KMS-11 (cell line): ENCODE data around the gene NTM.

Experiments used
- H2AFZ ChIP-seq: fragments of 200-600 bp; sonication (generic); 2 replicates; pipeline ENCODE4 v1.6.1; 2016; ENCODE audit warnings: antibody characterized with exemption, mixed run types, low read depth
- H3K27ac ChIP-seq: fragments of 200-600 bp; sonication (generic); 2 replicates; pipeline ENCODE4 v1.6.1; 2016; ENCODE audit warnings: mild to moderate bottlenecking, mixed run types
- H3K27me3 ChIP-seq: fragments of 200-600 bp; sonication (generic); 2 replicates; pipeline ENCODE4 v1.6.1; 2017; ENCODE audit warnings: mild to moderate bottlenecking, low read depth, mixed run types, moderate library complexity; ENCODE audit not compliant: insufficient read depth
- H3K36me3 ChIP-seq: fragments of 200-600 bp; sonication (generic); 2 replicates; pipeline ENCODE4 v1.6.1; 2017; ENCODE audit warnings: mild to moderate bottlenecking, mixed run types; ENCODE audit not compliant: insufficient read depth
- H3K4me1 ChIP-seq: fragments of 200-600 bp; sonication (generic); 2 replicates; pipeline ENCODE4 v1.6.1; 2016; ENCODE audit warnings: mild to moderate bottlenecking, low read depth, mixed run types; ENCODE audit not compliant: poor library complexity, severe bottlenecking
- H3K4me2 ChIP-seq: fragments of 200-600 bp; sonication (generic); 2 replicates; pipeline ENCODE4 v1.7.0; 2016; ENCODE audit warnings: mild to moderate bottlenecking, mixed run types
- H3K4me3 ChIP-seq: fragments of 200-600 bp; sonication (generic); IDR thresholded peaks from 2 replicates; pipeline ENCODE4 v1.6.1; 2017; ENCODE audit warnings: low read depth, low read length, mixed read lengths; ENCODE audit not compliant: insufficient read depth
- H3K79me2 ChIP-seq: fragments of 200-600 bp; sonication (generic); 2 replicates; pipeline ENCODE4 v1.6.1; 2016; ENCODE audit warnings: low read depth, mixed run types; ENCODE audit not compliant: insufficient read depth
- H3K9ac ChIP-seq: fragments of 200-600 bp; sonication (generic); 2 replicates; pipeline ENCODE4 v1.6.1; 2016; ENCODE audit warnings: mild to moderate bottlenecking, mixed run types
- H4K20me1 ChIP-seq: fragments of 200-600 bp; sonication (generic); 2 replicates; pipeline ENCODE4 v1.6.1; 2016; ENCODE audit warnings: mild to moderate bottlenecking, mixed run types; ENCODE audit not compliant: insufficient read depth
- TF ChIP-seq, protein P1 (sequence below): fragments of 200-600 bp; sonication (generic); conservative IDR thresholded peaks from 2 replicates; pipeline ENCODE4 v1.6.1; 2017; ENCODE audit warnings: low read depth, mild to moderate bottlenecking, antibody characterized with exemption, low read length, moderate library complexity, mixed read lengths

The NTM gene

DNA sequence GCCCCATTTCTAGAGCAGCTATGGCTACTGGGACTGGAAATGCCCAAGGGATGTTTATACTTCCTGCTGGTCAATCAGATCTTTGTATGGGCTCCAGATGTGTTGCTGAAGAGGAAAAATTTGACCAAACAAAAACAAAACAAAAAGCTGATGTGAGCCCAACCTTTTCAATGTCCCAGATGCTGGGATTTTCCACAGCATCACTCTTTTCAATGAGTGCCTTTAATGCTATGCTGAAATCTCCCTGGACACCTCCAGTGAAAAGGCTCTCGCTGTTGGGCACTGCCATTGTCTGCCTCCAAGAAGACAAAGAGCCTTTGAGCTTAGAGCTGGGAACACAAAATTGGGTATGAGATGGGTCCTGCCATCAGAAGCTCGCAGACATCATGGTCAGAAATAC is 671.9 kb downstream of the NTM start:
- H3K9ac ChIP-seq: no peak overlapping the region
- no peaks in the 10 kb centered on the region for H4K20me1 ChIP-seq
- H3K27ac ChIP-seq: no peak overlapping the region
- no peak overlapping the region for H2AFZ ChIP-seq
- H3K4me2 ChIP-seq: no peak overlapping the region
- TF ChIP-seq, protein P1, sequence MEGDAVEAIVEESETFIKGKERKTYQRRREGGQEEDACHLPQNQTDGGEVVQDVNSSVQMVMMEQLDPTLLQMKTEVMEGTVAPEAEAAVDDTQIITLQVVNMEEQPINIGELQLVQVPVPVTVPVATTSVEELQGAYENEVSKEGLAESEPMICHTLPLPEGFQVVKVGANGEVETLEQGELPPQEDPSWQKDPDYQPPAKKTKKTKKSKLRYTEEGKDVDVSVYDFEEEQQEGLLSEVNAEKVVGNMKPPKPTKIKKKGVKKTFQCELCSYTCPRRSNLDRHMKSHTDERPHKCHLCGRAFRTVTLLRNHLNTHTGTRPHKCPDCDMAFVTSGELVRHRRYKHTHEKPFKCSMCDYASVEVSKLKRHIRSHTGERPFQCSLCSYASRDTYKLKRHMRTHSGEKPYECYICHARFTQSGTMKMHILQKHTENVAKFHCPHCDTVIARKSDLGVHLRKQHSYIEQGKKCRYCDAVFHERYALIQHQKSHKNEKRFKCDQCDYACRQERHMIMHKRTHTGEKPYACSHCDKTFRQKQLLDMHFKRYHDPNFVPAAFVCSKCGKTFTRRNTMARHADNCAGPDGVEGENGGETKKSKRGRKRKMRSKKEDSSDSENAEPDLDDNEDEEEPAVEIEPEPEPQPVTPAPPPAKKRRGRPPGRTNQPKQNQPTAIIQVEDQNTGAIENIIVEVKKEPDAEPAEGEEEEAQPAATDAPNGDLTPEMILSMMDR: no peak
- no peaks in the 10 kb centered on the region for H3K79me2 ChIP-seq
- H3K36me3 ChIP-seq: no peaks in the 10 kb centered on the region
- no peaks in the 10 kb centered on the region for H3K4me1 ChIP-seq
- no peaks in the 10 kb centered on the region for H3K27me3 ChIP-seq
- no peak overlapping the region for H3K4me3 ChIP-seq

DNA sequence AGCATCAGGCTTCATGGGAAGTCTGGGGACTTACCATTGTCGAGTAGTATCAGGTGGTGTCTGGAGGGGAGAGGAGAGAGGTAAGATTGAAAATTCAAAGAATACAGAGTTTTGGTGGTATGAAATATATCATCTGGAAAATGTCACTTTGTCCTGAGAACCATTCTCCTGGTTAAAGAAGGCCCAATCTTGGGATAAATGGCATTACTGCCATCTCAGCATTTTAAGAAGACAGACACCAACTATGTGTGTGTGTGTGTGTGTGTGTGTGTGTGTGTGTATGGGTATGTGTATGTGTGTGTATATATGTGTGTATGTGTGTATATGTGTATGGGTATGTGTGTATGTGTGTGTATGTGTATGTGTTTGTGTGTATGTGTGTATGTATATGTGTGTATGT is 673.3 kb downstream of the NTM start:
- no peak overlapping the region for H3K27ac ChIP-seq
- no peak overlapping the region for H3K4me3 ChIP-seq

DNA sequence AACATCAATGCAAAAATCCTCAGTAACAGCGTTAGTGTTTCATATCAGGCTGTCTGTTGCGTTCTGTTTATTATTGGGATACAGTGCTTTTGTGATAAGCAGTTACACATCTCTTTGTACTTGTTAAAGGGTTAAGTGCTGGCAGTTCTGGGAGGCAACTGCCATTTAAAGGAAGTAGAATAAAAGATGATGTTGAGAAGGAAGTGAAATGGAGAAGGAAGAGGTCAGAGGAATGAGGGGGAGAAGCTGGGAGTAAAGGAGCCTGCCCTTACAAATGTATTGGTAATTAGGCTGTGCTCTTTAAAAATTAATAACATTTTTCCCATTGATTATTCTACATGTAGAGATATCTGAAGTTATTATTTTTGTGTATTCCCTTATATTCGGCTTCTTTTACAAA is 674.7 kb downstream of the NTM start:
- Histone ChIP-seq H3K79me2 (no peaks in the 10 kb centered on the region), H3K4me3 (no peak overlapping the region), H2AFZ (no peak overlapping the region), H3K36me3 (no peaks in the 10 kb centered on the region), H3K27ac (no peak overlapping the region), H3K4me2 (no peak overlapping the region), H4K20me1 (no peaks in the 10 kb centered on the region), H3K4me1 (no peaks in the 10 kb centered on the region), H3K9ac (no peak overlapping the region), H3K27me3 (no peaks in the 10 kb centered on the region)
- TF ChIP-seq, protein P1: no peak

More for the DNA sequence above, 673.3 kb downstream of the NTM start:
- H3K79me2 ChIP-seq: no peaks in the 10 kb centered on the region
- no peaks in the 10 kb centered on the region for H3K36me3 ChIP-seq
- no peaks in the 10 kb centered on the region for H3K4me1 ChIP-seq
- TF ChIP-seq, protein P1: no peak
- H3K9ac ChIP-seq: no peak overlapping the region
- no peaks in the 10 kb centered on the region for H3K27me3 ChIP-seq
- no peak overlapping the region for H3K4me2 ChIP-seq
- no peaks in the 10 kb centered on the region for H4K20me1 ChIP-seq
- H2AFZ ChIP-seq: no peak overlapping the region

DNA sequence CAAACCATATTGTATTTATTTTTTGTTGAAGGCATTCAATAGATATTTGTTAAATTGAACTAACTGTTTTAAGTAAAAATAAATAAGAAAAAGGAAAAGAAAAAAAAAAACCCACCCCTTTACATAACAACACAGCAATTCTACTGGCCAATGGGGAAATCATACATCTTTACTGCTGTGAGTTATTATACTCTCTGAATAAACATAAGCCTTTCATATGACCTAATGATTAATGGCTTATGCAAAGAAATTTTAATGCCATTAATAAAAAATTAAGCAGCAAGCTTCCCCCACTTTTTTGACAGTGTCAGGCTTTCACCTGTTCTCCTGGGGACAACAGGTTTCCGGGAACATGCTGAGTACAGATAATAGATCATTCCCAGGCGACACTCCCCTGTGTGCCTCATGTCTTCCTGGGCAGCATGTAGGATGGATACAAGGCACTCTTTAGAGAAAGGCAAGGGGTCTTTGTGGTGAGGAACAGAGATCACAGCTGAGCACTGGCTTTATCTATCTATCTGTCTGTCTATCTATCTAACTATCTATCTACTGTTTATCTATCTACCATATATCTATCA is 676.0 kb downstream of the NTM start:
- Histone ChIP-seq H3K4me2 (no peak overlapping the region), H4K20me1 (no peaks in the 10 kb centered on the region)

More for the DNA sequence above, 676.0 kb downstream of the NTM start:
- Histone ChIP-seq H2AFZ (no peak overlapping the region), H3K27ac (no peak overlapping the region), H3K4me3 (no peak overlapping the region), H3K4me1 (no peaks in the 10 kb centered on the region), H3K9ac (no peak overlapping the region), H3K36me3 (no peaks in the 10 kb centered on the region), H3K79me2 (no peaks in the 10 kb centered on the region), H3K27me3 (no peaks in the 10 kb centered on the region)
- TF ChIP-seq, protein P1: no peak
